ENCODE measurements around the gene NPLOC4.

Gene NPLOC4

GRCh38 chr17:81655378-81656117 is 18.6 kb upstream of the NPLOC4 start:
- in situ Hi-C loops (cut with MboI; ENCODE audit: low sequenced_read_pairs, unreplicated experiment): no loop called here
- TF ChIP-seq, protein P1, sequence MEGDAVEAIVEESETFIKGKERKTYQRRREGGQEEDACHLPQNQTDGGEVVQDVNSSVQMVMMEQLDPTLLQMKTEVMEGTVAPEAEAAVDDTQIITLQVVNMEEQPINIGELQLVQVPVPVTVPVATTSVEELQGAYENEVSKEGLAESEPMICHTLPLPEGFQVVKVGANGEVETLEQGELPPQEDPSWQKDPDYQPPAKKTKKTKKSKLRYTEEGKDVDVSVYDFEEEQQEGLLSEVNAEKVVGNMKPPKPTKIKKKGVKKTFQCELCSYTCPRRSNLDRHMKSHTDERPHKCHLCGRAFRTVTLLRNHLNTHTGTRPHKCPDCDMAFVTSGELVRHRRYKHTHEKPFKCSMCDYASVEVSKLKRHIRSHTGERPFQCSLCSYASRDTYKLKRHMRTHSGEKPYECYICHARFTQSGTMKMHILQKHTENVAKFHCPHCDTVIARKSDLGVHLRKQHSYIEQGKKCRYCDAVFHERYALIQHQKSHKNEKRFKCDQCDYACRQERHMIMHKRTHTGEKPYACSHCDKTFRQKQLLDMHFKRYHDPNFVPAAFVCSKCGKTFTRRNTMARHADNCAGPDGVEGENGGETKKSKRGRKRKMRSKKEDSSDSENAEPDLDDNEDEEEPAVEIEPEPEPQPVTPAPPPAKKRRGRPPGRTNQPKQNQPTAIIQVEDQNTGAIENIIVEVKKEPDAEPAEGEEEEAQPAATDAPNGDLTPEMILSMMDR (IDR thresholded peaks at IDR 0.05; ENCODE audit: borderline replicate concordance, control extremely low read depth, extremely low read depth, insufficient read depth, missing control alignments): no peak
- DNase-seq (ENCODE audit: low spot score): no peak

- TF ChIP-seq, protein P1 (IDR thresholded peaks at IDR 0.05; ENCODE audit: borderline replicate concordance, control extremely low read depth, extremely low read depth, insufficient read depth, missing control alignments): no peak
- peak; percentile 84 for DNase-seq (ENCODE audit: low spot score)
- in situ Hi-C loops (cut with MboI; ENCODE audit: low sequenced_read_pairs, unreplicated experiment): no loop called here
These were observed 16.2 kb upstream of the NPLOC4 start for GRCh38 chr17:81652906-81653771.

DNA sequence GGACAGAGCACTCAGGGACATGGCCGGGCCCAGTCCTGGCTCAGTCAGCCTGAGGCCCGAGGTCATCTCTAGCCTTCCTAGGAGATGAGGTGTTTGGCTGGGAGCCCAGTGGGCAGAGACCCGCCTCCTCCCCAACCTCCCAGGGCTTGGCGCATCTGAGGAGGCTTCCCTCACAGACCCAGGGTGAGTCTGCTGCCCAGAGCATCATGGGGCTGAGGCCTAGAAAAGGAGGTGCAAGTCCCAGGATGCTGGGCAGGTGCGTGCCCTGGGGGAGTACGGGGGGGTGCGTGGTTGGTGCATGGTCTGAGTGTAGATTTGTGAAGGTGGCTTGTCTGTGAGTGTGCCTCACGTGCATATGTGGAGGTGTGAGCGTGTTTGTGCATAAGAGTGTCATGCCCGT is 14.8 kb upstream of the NPLOC4 start:
- in situ Hi-C loops (cut with MboI; ENCODE audit: low sequenced_read_pairs, unreplicated experiment): no loop called here
- TF ChIP-seq, protein P1 (IDR thresholded peaks at IDR 0.05; ENCODE audit: borderline replicate concordance, control extremely low read depth, extremely low read depth, insufficient read depth, missing control alignments): no peak

DNA sequence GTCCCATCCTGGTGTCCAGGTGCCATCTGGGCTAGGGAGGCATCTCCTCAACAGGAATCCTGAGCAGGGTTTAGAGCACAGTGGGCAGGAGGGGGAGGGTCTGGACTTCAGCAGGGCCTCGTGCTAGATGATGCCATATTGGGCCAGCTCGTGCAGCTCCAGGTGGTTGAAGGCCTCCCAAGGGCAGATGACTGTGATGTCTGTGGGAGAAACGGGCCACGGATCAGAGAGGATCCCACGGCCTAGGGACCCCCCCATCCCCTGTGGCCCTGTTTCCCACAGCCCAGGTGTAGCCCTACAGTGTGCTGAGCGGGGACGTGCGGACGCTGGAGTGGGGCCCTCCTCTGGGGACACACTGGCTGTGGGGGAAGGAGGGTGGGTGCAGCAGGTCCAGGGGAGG is 14.0 kb upstream of the NPLOC4 start:
- TF ChIP-seq, protein P1 (IDR thresholded peaks at IDR 0.05; ENCODE audit: borderline replicate concordance, control extremely low read depth, extremely low read depth, insufficient read depth, missing control alignments): no peak
- in situ Hi-C loops (cut with MboI; ENCODE audit: low sequenced_read_pairs, unreplicated experiment): no loop called here

More for the DNA sequence above, 14.8 kb upstream of the NPLOC4 start:
- DNase-seq (ENCODE audit: low spot score): no peak

GRCh38 chr17:81648707-81649085 is 11.8 kb upstream of the NPLOC4 start:
- TF ChIP-seq, protein P1 (IDR thresholded peaks at IDR 0.05; ENCODE audit: borderline replicate concordance, control extremely low read depth, extremely low read depth, insufficient read depth, missing control alignments): no peak
- no peak for DNase-seq (ENCODE audit: low spot score)
- in situ Hi-C loops (cut with MboI; ENCODE audit: low sequenced_read_pairs, unreplicated experiment): no loop called here

More for the DNA sequence above, 14.0 kb upstream of the NPLOC4 start:
- DNase-seq (ENCODE audit: low spot score): no peak

GRCh38 chr17:81648013-81648706 is 11.2 kb upstream of the NPLOC4 start:
- DNase-seq (ENCODE audit: low spot score): no peak
- TF ChIP-seq, protein P1 (IDR thresholded peaks at IDR 0.05; ENCODE audit: borderline replicate concordance, control extremely low read depth, extremely low read depth, insufficient read depth, missing control alignments): no peak
- in situ Hi-C loops (cut with MboI; ENCODE audit: low sequenced_read_pairs, unreplicated experiment): no loop called here
